Spleen (tissue), 11 donors: Measurements from ENCODE around the gene EBPL. TPM values are rescaled to one million over a fixed set of nuclear protein-coding genes. Genes with fewer than 3 reads are reported as not detected.

ENCODE experiments used
- DNase-seq: peaks from one replicate; pipeline ENCODE4 v3.0.0-alpha.2; 2020
- H3K27ac ChIP-seq, 8 donors: fragments of 200-600 bp; sonication (generic) in 7 of 8; 1 replicate in 4 of 8; 2 replicates in 4 of 8; pipeline versions ENCODE4 v1.5.0 to v1.8.0; 2016 to 2021; ENCODE audit warnings: inconsistent platforms in 4 of 8, mild to moderate bottlenecking in 4 of 8, moderate library complexity in 1 of 8
- H3K27me3 ChIP-seq, 7 donors: fragments of 200-600 bp; sonication (generic) in 6 of 7; replicated peaks in 1 of 7; 1 replicate in 4 of 7; 2 replicates in 3 of 7; pipeline versions ENCODE4 v1.5.0 to v1.8.0; 2016 to 2021; ENCODE audit warnings: inconsistent platforms in 3 of 7, mild to moderate bottlenecking in 1 of 7
- H3K36me3 ChIP-seq, 6 donors: fragments of 200-600 bp; sonication (generic) in 5 of 6; 1 replicate in 4 of 6; 2 replicates in 2 of 6; pipeline versions ENCODE4 v1.5.0 to v1.8.0; 2016 to 2021; ENCODE audit warnings: inconsistent platforms in 2 of 6
- H3K4me1 ChIP-seq, 6 donors: fragments of 200-600 bp; sonication (generic) in 5 of 6; 1 replicate in 3 of 6; 2 replicates in 3 of 6; pipeline versions ENCODE4 v1.5.0 to v1.8.0; 2016 to 2021; ENCODE audit warnings: inconsistent platforms in 3 of 6
- H3K4me3 ChIP-seq, 8 donors: fragments of 200-600 bp; sonication (generic) in 7 of 8; 1 replicate in 4 of 8; 2 replicates in 4 of 8; pipeline versions ENCODE4 v1.5.0 to v1.8.0; 2016 to 2021; ENCODE audit warnings: inconsistent platforms in 4 of 8, mild to moderate bottlenecking in 4 of 8, moderate library complexity in 2 of 8
- H3K9me3 ChIP-seq, 8 donors: fragments of 200-600 bp; sonication (generic) in 7 of 8; 1 replicate in 4 of 8; 2 replicates in 4 of 8; pipeline versions ENCODE4 v1.5.0 to v1.8.0; 2016 to 2021; ENCODE audit warnings: inconsistent platforms in 4 of 8
- CTCF ChIP-seq, 11 experiments: fragments of 200-600 bp in 7 of 11; fragments of 450-650 bp in 4 of 11; sonication (generic) in 4 of 11; IDR thresholded peaks in 8 of 11; conservative IDR thresholded peaks in 3 of 11; 1 replicate in 7 of 11; 2 replicates in 4 of 11; pipeline versions ENCODE4 v1.4.0 to v1.8.0; 2016 to 2021; ENCODE audit warnings: antibody characterized with exemption in 11 of 11, inconsistent platforms in 4 of 11, mild to moderate bottlenecking in 1 of 11
- POLR2A ChIP-seq, 3 donors: fragments of 450-650 bp; IDR thresholded peaks; one replicate each; pipeline ENCODE4 v1.5.1; 2017; ENCODE audit warnings: antibody characterized with exemption in 3 of 3, mild to moderate bottlenecking in 1 of 3
- POLR2AphosphoS5 ChIP-seq, 3 donors: sonication (generic); formaldehyde crosslinking; IDR thresholded peaks; one replicate each; pipeline ENCODE4 v1.5.1; 2017; ENCODE audit warnings: antibody characterized with exemption in 3 of 3
- WGBS, 5 donors: extraction: QIAGEN DNeasy Blood & Tissue Kit in 3 of 5; methylation state at CpG; one replicate each; pipeline versions ENCODE4 v1.1.5 to v1.1.7; 2013 to 2018; 5-methylcytosine and 5-hydroxymethylcytosine counted together
- intact Hi-C: fragments of 100-400 bp; cut with DNase I; formaldehyde crosslinking; loops from one replicate; pipeline ENCODE4 v1.15.0; 2023; ENCODE audit warnings: low total_unique reads
- polyA plus RNA-seq, 3 donors: library from polyadenylated mRNA; stranded (reverse); fragments of 200-250 nt; gene quantifications; one replicate each; pipeline ENCODE4 v1.2.1, GENCODE V29; 2013
- total RNA-seq, 7 donors: library from RNA; depleted of rRNA in 3 of 7; stranded (reverse); fragments of >200 nt in 3 of 7; fragmentation: NEBNext Ultra II Directional in 4 of 7; extraction: Animal tissue kit (Norgen Biotek cat#: 25700) in 4 of 7; gene quantifications; one replicate each; pipeline versions ENCODE4 v1.1.0 to v1.2.1, GENCODE V29; 2016 to 2021
- donor health status: healthy with polysubstance abuse.
- donor health status: DM: no; HTN: no; CAD: no; lungs with moderate emphysema.
- donor health status: DM: no; HTN: no; CAD: no.
- donor health status: Bipolar disorder and iron deficiency.
- donor health status: healthy.
- donor health status: DM: no; HTN: no; CAD: no.
- donor health status: DM: yes; HTN: yes; CAD: no.

Gene EBPL
- total and polyA plus RNA-seq, 10 donors, result 20.1 to 69.4 (median 33.8) TPM

GRCh38 chr13:49694446-49694845, 3.2 kb upstream of the EBPL start:
- H3K9me3 ChIP-seq, result no peaks in the 10 kb centered on the region
- TF ChIP-seq POLR2AphosphoS5 (IDR thresholded peaks at IDR 0.05) (no peak), POLR2A (IDR thresholded peaks at IDR 0.05) (no peak), CTCF (IDR thresholded peaks at IDR 0.05 in 8 of 11, conservative IDR thresholded peaks at IDR 0.05 in 3 of 11) (no peak)
- 76 to 87% (median 83%) methylated on average over 1 of the region's 1 CpG for WGBS, 5 donors
- intact Hi-C loops, result no loop called here
- peaks cover 0 to 17% (median 0%) of the 10 kb centered on the region in 6 donors for H3K36me3 ChIP-seq
- no peak overlapping the region for H3K27ac ChIP-seq
- no peak overlapping the region for H3K4me3 ChIP-seq
- no peak for DNase-seq
- H3K4me1 ChIP-seq, result peaks cover 3 to 27% (median 20%) of the 10 kb centered on the region in 6 donors
- H3K27me3 ChIP-seq, result no peaks in the 10 kb centered on the region

- Histone ChIP-seq H3K4me1 (peaks cover 3 to 31% (median 21%) of the 10 kb centered on the region in 6 donors), H3K9me3 (no peaks in the 10 kb centered on the region), H3K36me3 (peaks cover 0 to 16% (median 0%) of the 10 kb centered on the region in 6 donors), H3K27me3 (no peaks in the 10 kb centered on the region), H3K27ac (no peak overlapping the region), H3K4me3 (no peak overlapping the region)
- no peak for DNase-seq
- TF ChIP-seq POLR2A (IDR thresholded peaks at IDR 0.05) (no peak), CTCF (IDR thresholded peaks at IDR 0.05 in 8 of 11, conservative IDR thresholded peaks at IDR 0.05 in 3 of 11) (no peak), POLR2AphosphoS5 (IDR thresholded peaks at IDR 0.05) (no peak)
- WGBS, 5 donors, result 81 to 89% (median 84%) methylated on average over 3 of the region's 3 CpGs
- intact Hi-C loops, result no loop called here
Measured at GRCh38 chr13:49693877-49694276, 2.6 kb upstream of the EBPL start.

GRCh38 chr13:49693191-49693733, 2.0 kb upstream of the EBPL start:
- intact Hi-C loops, result no loop called here
- Histone ChIP-seq H3K4me1 (peaks cover 3 to 31% (median 21%) of the 10 kb centered on the region in 6 donors), H3K27me3 (no peaks in the 10 kb centered on the region), H3K4me3 (no peak overlapping the region), H3K27ac (no peak overlapping the region), H3K36me3 (peaks cover 0 to 10% (median 0%) of the 10 kb centered on the region in 6 donors), H3K9me3 (no peaks in the 10 kb centered on the region)
- TF ChIP-seq CTCF (IDR thresholded peaks at IDR 0.05 in 8 of 11, conservative IDR thresholded peaks at IDR 0.05 in 3 of 11), result no peak
- DNase-seq, result no peak
- WGBS, 5 donors, result 48 to 67% (median 60%) methylated on average over 4 of the region's 4 CpGs

GRCh38 chr13:49690133-49690994, 922 bp downstream of the EBPL start:
- H3K27ac ChIP-seq, result peak overlapping the region in 6 of 8 donors; percentile 70 to 89 (median 85)
- WGBS, 5 donors, result 8 to 13% (median 9%) methylated on average over 17 of the region's 17 CpGs

More at GRCh38 chr13:49690133-49690994, 922 bp downstream of the EBPL start:
- peak overlapping the region; percentile 70 to 98 (median 92) for H3K4me3 ChIP-seq
- TF ChIP-seq CTCF (IDR thresholded peaks at IDR 0.05 in 8 of 11, conservative IDR thresholded peaks at IDR 0.05 in 3 of 11) (no peak), POLR2AphosphoS5 (IDR thresholded peaks at IDR 0.05) (no peak)
- H3K4me1 ChIP-seq, result peaks cover 3 to 31% (median 21%) of the 10 kb centered on the region in 6 donors
- H3K9me3 ChIP-seq, result no peaks in the 10 kb centered on the region
- H3K36me3 ChIP-seq, result peaks cover 0 to 21% (median 0%) of the 10 kb centered on the region in 6 donors
- intact Hi-C loops, result no loop called here
- no peak for DNase-seq
- no peaks in the 10 kb centered on the region for H3K27me3 ChIP-seq
